BJ (cell line): ENCODE results near the gene EPB41L2. TPM values are rescaled to one million over a fixed set of nuclear protein-coding genes. Genes with fewer than 3 reads are reported as not detected.

Source experiments
- CTCF ChIA-PET: fragments of 350-600 bp; formaldehyde crosslinking; extraction: SDS; loops from one replicate; lab custom pipeline; 2021; ENCODE audit warnings: antibody characterized with exemption, inconsistent platforms; lab: Yijun Ruan, JAX
- POLR2A ChIA-PET: fragments of 300-600 bp; sonication (Branson Sonifier 250); formaldehyde crosslinking; extraction: SDS; loops from one replicate; lab custom pipeline; 2021; ENCODE audit warnings: antibody characterized with exemption; lab: Charles Lee
- DNase-seq: peaks from one replicate; pipeline ENCODE4 v3.0.0-alpha.2; 2011; ENCODE audit warnings: low read depth
- H3K27me3 ChIP-seq: 2 replicates; pipeline ENCODE4 v1.6.0; 2011; ENCODE audit warnings: low read length; ENCODE audit not compliant: control insufficient read depth, insufficient read depth
- H3K36me3 ChIP-seq: 2 replicates; pipeline ENCODE4 v1.5.1; 2011; ENCODE audit warnings: low read length; ENCODE audit not compliant: control insufficient read depth, insufficient read depth
- H3K4me3 ChIP-seq: 2 replicates; pipeline ENCODE4 v1.5.1; 2011; ENCODE audit warnings: low read depth, mild to moderate bottlenecking, control low read depth, low read length
- polyA plus RNA-seq: library from polyadenylated mRNA; depleted of rRNA; stranded (reverse); fragments of >200 nt; gene quantifications from 2 replicates; pipeline ENCODE4 v1.2.3, GENCODE V29; 2011
- TF ChIP-seq, protein P1 (sequence below): IDR thresholded peaks from 2 replicates; pipeline ENCODE4 v1.5.1; 2011; ENCODE audit warnings: low read depth, mild to moderate bottlenecking, control low read depth, inconsistent platforms, low read length, moderate library complexity; ENCODE audit not compliant: insufficient read depth

EPB41L2 gene
- polyA plus RNA-seq, 1 experiment, result 24.5 TPM

DNA sequence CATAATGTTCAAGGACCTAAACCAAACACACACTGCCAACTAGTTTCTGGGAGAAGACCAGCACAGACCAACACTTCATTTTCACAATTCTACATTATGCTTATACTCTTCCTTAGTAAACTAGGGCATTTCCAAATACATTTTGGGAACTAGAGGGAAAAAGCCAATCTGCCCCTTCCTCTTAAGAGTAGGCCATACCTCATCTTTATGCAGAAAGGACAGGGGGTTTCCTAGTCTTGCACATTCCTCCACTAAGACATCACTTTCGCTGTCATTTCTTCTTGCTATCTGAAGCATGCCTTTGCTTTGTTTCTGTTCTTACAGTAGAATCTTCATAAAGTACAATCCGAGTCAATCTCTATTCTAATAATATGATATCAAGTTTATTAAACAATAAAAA lies 130.1 kb downstream of the EPB41L2 start:
- no peak overlapping the region for H3K4me3 ChIP-seq
- no peaks in the 10 kb centered on the region for H3K27me3 ChIP-seq
- TF ChIP-seq, protein P1, sequence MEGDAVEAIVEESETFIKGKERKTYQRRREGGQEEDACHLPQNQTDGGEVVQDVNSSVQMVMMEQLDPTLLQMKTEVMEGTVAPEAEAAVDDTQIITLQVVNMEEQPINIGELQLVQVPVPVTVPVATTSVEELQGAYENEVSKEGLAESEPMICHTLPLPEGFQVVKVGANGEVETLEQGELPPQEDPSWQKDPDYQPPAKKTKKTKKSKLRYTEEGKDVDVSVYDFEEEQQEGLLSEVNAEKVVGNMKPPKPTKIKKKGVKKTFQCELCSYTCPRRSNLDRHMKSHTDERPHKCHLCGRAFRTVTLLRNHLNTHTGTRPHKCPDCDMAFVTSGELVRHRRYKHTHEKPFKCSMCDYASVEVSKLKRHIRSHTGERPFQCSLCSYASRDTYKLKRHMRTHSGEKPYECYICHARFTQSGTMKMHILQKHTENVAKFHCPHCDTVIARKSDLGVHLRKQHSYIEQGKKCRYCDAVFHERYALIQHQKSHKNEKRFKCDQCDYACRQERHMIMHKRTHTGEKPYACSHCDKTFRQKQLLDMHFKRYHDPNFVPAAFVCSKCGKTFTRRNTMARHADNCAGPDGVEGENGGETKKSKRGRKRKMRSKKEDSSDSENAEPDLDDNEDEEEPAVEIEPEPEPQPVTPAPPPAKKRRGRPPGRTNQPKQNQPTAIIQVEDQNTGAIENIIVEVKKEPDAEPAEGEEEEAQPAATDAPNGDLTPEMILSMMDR, result no peak
- ChIA-PET POLR2A (no interaction called here), CTCF (interaction anchor here (1.0 kb wide), 1 partner anchor 13 kb away, joined by 3 read pairs; no protein-coding TSS in a partner anchor)
- no peaks in the 10 kb centered on the region for H3K36me3 ChIP-seq
- DNase-seq, result no peak

DNA sequence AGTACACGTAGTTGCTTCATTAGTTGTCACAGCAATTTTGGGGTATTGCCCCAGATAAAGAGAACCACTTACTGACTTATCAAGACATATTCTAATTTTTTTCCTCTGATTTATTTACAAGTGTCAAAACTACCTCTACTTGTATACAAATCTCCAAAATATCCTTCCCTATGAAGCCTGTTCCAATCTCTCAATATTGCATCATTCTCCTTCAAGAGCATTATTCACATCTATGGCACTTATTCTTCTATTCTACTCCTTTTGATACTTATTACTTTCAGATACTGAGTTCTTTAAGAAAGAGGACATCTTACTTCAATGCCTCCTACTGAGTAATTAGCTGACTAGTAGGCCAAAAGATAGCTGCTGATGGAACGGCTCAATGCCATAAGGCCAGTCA lies 130.6 kb downstream of the EPB41L2 start:
- ChIA-PET CTCF (no interaction called here), POLR2A (no interaction called here)
- no peak overlapping the region for H3K4me3 ChIP-seq
- no peaks in the 10 kb centered on the region for H3K27me3 ChIP-seq
- no peak for DNase-seq
- no peaks in the 10 kb centered on the region for H3K36me3 ChIP-seq
- TF ChIP-seq, protein P1, result no peak

DNA sequence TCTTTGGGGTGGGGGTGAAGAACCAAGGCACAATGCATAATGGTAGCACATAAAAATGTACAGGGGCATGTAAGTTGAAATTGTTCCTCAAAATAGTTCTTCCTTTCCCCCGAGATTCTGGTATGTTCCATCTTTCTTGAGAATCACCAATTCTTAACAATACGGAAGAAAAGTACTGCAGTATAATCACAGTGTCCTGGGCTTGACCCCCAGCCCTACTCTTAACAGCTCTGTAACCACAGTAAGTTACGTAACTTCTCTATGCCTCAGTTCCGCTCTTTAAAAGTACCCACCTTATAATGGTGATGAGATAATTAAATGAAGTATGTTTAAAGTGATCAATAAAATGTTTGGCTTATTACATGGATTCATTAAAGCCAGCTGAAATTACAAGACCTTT lies 131.4 kb downstream of the EPB41L2 start:
- ChIA-PET CTCF (no interaction called here), POLR2A (no interaction called here)
- Histone ChIP-seq H3K27me3 (no peaks in the 10 kb centered on the region), H3K36me3 (no peaks in the 10 kb centered on the region), H3K4me3 (no peak overlapping the region)
- no peak for DNase-seq
- TF ChIP-seq, protein P1, result no peak

DNA sequence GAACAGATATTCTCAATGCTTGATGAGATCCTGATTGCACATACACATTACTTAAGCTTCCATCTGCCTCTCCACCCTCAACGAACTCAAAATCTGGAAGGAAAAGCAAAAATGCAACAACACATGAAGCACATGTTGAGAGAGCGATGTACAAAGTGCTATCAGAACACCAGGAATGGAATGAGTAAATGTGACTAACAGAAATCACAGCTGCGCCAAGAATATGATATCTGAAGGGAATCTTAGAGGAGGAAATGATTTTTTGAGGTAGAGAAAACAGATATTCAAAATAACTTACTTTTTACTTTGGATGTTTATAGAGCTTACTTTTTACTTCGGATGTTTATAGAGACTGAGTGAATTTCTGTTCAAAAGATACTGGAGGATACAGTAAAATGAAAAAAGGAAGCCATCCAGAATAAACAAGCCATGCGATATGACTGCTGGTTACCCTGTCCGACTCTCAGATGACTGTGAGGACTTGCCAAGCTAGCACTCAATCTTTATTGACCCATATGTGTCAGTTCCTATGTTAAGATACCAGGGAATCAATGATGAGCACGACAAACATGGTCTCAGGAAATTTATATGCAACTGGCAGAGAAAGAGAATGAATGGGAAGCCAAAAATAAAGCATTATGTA lies 133.9 kb downstream of the EPB41L2 start:
- H3K27me3 ChIP-seq, result no peaks in the 10 kb centered on the region
- TF ChIP-seq, protein P1, result no peak
- ChIA-PET POLR2A (no interaction called here), CTCF (interaction anchor here (1.3 kb wide), 1 partner anchor 26 kb away, joined by 3 read pairs; no protein-coding TSS in a partner anchor)
- H3K4me3 ChIP-seq, result no peak overlapping the region
- no peak for DNase-seq
- H3K36me3 ChIP-seq, result no peaks in the 10 kb centered on the region

DNA sequence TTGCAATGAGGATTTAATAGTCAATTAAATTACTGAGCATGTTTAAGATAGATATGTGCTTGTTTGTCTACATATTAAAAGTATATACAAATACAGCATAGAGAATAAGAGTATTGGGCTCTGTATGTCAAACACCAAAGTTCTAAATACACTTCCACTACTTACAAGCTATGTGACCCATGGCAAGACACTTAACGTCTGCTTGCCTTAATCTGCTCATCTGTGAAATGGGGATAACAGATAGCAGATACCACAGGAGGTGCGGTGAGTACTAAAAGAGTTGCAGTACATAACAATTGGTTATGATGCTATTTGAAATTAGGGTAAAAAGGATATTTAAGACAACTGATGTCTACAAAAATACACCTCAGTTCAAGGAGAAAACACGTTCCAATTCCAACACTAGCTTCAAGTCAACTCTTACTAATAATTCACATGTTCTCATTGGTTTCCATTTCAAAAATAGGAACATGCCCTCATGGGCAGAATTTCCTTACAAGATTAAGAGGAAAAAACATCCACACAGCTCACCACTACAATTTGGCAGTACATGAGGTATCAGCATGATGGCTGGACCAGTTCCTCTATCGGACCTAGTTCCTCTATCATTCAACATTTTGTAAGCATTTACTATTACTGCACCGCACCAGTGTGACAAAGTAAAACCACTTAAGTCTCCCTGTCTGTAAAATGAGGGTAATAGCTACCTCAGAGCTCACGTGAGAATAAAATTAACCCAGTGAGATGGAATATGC lies 134.7 kb downstream of the EPB41L2 start:
- H3K4me3 ChIP-seq, result no peak overlapping the region
- no peaks in the 10 kb centered on the region for H3K27me3 ChIP-seq
- ChIA-PET POLR2A (no interaction called here), CTCF (interaction anchor here (1.3 kb wide), 1 partner anchor 25 kb away, joined by 3 read pairs; no protein-coding TSS in a partner anchor)
- no peaks in the 10 kb centered on the region for H3K36me3 ChIP-seq
- TF ChIP-seq, protein P1, result no peak
- no peak for DNase-seq
